HEK293T (cell line): Measurements from ENCODE around the gene CDSN.

Experiments used
- FOXA1 ChIP-seq: fragments of 450-650 bp; IDR thresholded peaks from 2 replicates; pipeline ENCODE4 v1.6.1; 2016; ENCODE audit warnings: mild to moderate bottlenecking
- L3MBTL2 ChIP-seq: fragments of 450-650 bp; conservative IDR thresholded peaks from 2 replicates; pipeline ENCODE4 v1.6.1; 2016; ENCODE audit warnings: mild to moderate bottlenecking
- SP1 ChIP-seq: fragments of 450-650 bp; IDR thresholded peaks from 2 replicates; pipeline ENCODE4 v1.6.1; 2017

- TF ChIP-seq FOXA1 (no peak), L3MBTL2 (no peak), SP1 (no peak)
Observed at GRCh38 chr6:31131595-31131994, 11.3 kb upstream of the CDSN start.
